IPS-11a (cell line): Measurements from ENCODE around the gene LCP1.

Experiments used
- H3K4me3 ChIP-seq: one replicate; pipeline ENCODE4 v1.5.1; 2013; ENCODE audit warnings: low read depth, low read length, control low read depth

Gene LCP1

DNA sequence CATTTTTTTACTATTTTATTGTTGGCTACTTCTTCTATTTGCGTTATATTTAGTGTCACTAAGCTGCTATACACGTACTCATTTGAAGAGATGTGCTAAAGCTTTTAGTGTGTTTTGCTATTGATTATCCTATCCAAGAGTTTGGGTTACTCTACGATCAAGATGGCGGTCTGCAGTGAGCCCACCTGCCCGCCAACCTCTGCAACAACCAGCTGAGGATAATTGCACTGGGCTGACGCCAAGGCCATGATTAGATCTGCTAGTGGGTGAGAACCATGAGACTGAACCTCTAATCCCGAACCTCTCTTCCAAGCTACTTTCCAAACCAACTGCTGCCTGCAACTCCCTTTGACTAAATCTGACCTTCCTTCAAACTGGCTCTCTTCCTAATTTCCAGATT, 78.9 kb downstream of the LCP1 start:
- H3K4me3 ChIP-seq = no peak overlapping the region

DNA sequence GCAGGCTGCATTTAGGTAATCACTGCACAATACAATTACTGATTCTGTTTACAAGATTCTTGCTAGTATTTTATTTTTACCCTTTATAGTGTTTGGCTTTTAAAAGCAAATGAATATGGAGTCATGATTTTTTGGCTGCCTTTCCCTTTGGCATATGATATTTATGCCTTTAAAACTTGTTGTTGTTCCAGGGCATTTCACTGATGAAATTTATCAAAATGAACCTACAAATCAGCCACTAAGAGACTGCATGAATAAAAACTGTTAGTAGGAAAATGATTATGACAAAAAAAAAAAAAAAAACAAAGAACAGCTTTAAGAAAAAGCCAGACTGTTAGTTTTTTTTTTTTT, 79.7 kb downstream of the LCP1 start:
- no peak overlapping the region for H3K4me3 ChIP-seq

DNA sequence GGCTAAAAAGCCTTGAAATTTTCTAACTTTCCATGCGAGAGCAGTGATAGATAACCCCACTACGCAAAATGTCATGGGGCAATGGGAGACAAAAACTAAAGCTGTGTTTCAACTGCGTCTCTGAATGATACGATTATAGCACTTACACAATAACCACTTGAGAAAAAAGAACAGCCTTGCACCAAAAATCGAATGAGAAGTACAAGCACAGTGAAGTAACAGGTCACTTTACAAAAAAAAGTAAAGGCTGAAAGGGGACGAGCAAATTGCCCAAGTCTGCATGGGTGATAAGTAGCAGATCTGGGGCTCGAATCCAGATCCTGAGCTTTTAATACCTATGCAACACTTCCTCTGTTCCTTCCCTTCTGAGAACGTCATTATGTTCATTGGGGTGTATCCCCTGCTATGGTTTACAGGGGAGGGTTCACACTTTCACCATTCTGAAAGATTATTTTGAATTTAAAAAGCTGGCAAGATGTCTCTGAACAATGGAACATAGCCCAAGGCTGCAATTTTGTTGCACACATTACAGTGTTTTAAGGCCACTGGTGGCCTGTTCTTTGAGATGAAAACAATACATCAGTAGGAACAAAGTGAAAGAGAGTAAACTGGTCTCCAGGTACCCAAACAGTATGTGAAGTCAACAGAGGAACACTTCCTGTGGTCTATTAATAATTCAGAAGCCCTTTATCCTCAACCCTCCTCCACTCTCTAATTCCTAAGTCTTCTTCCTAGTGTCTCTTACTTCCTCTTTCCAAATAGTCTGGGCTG, 80.3 kb downstream of the LCP1 start:
- H3K4me3 ChIP-seq = no peak overlapping the region

DNA sequence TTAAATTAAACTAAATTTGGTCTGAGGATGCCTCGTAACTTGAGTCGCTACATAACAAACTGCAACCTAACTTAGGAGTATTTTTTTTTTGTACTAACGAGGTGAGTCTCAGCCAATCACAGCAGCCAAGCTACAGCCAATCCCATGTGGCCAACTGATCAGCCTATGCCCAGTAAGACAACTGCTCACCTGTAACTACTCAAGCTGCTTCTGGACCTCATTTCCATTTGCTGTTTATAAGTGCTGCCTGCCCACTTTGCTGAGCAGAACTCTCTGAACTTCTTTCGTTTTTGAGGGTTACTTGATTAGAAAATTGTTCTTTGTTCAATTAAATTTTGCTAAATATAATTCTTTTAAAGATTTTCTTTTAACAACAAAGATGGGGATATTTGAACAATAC, 81.0 kb downstream of the LCP1 start:
- H3K4me3 ChIP-seq = no peak overlapping the region

DNA sequence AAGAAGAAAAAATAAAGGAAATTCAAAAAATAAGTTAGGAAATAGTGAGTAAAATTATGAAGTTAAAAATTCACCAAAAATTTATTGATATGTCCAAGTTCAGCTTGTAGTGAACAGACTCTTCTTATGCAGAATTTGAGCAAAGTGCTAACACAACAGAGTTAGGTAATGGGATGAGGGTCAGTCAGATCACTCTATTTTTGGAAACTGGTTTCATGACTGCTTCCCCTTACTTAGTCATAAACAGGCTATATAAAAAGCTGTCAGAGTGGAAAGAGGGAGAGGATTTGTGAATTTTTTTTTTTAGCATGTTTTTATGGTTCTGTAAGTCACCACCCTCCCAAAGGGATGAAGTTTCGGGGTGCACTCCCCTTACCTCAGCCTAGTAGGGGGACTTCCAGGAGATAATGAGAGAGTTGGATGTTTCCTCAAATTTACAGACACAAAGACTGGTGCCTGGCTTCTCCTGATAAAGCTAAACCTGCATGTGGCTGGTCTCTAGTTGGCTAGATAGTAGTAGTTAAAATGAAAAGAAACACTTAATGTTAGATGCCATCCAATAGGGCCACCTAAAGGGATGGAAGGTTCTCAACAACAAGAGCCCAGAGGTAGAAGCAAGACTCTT, 81.7 kb downstream of the LCP1 start:
- no peak overlapping the region for H3K4me3 ChIP-seq

DNA sequence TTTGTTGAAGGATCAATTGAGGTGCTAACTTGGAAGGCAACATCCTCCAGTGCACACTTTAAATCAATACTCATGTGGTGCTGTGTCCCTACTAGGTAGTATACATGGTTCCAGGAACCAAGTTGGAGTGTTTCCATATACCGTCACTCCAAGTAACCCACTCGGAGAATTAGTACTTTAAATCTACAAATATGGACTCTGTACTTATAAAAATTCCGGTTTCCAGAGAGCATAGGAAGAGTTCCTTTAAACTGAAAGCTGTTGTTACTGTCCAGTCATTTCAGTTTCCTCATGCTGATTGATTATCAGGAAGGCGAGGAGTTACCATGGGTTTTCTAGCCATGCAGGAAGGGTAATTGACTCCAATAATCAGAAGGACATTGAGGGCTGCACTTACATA, 84.3 kb downstream of the LCP1 start:
- no peak overlapping the region for H3K4me3 ChIP-seq

DNA sequence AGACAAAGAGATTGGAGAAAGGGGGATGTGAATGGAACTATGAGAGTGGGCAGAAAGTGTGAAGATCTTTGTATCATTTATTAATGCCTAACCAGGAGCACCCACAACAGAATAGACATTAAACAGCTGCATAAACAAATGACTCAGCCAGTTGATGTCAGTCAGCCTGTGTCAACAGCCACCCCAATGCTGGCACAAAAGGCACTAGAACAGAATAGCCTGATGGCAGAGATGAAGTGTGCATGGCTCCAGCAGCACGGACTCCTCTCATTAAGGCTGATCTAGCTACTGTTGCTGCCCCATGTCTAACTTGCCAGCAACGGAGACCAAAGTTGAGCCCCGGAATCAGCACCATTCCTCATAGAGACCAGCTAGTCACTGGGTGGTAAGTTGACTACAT, 85.0 kb downstream of the LCP1 start:
- H3K4me3 ChIP-seq = no peak overlapping the region

DNA sequence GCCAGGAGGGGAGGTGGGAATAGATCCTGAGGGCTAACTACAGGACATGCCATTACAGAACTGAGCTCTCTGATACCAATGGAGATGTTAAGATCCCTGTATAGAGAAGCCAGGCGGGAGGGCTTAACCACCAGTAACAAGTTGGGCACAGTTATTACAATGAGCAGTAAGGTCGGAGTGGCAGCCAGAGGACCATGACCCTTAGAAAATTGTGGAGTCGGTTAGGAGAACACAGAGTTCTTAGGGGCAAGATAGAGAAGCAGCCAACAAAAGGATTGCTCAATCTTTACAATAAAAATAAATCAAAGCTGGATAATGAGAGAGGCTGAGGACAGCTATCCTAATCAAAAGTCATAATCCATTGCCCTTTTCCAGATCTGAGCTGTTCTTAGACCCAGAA, 87.5 kb downstream of the LCP1 start:
- no peak overlapping the region for H3K4me3 ChIP-seq

DNA sequence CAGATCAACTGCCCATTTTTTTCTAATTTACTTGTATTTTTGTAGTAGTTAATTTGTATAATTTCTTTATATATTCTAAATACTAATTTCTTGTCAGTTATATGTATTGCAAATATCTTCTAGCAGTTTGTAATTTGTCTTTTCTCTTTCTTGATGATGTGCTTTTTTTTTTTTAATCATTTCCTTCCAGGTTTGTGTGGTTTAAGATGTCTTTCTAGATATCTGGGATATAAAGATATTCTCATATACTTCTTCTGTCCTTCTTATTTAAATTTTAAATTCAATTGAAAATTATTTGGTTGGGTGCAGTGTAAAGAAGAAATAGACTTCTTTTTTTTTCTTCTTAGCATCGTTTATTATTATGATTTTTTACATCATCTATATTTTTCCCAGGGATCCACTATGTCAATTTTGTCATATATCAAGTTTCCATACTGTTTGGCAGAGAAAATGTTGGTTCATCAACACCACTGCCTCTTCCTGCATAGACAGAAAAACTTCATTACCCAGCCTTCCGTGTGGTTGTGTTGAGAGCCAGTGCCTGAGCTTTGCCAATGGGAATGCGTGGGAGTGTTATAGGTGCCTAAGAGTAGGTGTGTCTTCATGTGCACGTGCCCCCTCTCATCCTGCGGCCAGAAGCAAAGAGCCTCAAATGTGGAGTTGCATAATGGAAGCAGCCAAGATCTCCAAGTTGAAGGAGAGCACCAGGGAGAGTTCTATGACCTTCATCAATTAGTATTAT, 93.0 kb downstream of the LCP1 start:
- no peak overlapping the region for H3K4me3 ChIP-seq

DNA sequence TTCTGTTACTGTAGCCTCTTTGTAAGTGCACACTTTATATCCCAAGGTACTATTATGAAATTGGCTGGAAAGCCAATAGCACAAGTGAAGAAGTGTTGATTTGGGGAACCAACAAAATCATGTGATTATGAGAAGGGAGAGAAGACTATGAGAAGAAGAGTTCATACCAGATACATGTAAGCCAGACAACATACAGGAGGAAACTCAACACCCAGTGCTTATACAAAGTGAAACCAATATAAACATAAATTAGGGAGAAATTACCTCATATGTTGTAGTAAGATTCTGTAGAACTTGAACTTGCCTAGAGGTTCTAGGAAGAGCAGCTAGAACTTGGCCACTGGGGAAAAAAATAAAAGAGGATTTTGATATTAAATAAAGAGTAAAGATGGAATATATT, 94.5 kb downstream of the LCP1 start:
- H3K4me3 ChIP-seq = no peak overlapping the region

DNA sequence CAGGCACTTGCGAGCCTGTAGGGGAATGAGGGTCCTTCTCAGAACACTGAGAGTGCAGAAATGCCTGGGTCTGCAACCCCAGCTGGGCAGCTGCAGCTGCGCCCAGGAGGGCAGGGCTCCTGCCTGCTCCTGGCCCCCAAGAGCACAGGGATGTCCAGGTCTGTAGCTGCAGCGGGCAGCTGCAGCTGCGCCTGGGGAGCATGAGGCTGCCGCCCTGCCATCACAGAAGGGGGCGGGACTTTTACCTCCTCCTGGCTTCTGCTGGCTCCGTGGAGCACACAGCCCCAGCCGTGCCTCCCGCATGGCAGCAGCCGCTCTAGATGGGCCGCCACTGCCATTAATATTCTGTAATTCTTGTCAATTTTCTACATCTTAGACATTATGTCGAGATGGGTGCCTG, 95.0 kb downstream of the LCP1 start:
- no peak overlapping the region for H3K4me3 ChIP-seq

DNA sequence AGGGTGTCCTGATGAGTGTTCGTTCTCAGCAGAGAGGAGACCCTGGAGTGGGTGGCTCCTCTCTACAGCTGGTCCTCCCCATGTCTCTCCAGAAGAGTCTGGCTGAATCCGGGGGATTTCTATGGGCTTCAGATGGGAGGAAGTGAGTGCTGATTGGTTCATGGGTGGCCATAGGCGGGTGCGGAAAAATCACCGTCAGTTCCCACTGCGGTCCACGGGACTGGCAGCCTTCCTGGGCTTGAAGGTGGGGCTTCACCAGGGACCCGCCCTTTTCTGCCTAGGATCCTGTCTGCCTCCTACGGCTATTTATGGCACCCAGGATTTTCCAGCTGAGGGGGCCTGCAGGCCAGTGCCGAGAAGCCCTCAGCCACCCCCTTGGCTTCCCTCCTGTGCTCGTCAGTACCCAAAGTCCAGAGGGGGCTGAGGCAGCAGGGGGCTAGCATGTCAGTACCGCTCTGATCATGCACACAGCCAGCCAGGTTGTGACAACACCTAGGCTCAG, 95.5 kb downstream of the LCP1 start:
- no peak overlapping the region for H3K4me3 ChIP-seq

DNA sequence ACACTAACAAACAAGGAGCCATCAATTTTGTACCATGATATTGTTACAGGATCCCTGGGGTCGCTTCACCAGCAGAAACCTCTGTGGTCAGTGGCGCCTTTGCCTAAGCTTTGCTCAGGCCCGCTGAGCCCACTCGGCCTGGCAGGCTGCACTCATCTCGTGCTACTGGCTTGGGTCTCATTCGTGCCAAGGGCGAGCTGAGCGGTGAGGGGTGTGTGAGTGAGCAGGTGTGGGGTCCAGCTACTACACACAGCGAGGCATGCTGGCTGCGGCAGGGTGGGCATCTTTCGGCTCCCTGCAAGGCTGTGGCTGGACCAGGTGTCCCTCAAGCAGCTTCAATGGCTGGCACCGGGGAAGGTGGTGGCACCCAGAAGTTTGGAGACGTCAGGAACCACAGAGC, 96.2 kb downstream of the LCP1 start:
- no peak overlapping the region for H3K4me3 ChIP-seq

DNA sequence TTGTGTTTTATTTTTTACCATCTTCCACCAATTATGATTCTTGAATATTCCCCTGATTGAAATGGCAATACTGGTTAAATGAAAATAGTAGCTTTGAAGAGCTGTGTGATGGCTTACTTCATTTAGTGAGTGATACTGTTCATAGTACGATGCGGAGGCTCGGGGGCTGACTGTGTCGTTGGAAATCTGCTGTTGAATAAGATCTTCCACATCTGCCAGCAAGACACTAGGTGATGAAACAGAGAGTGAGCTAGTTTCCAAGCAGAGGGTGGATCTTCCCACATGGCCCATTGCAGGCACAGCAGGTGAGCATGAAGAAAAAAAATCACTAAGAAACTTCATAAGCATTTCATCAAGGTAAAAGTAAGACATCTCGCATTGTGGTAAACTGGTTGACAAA, 99.7 kb downstream of the LCP1 start:
- H3K4me3 ChIP-seq = no peak overlapping the region

DNA sequence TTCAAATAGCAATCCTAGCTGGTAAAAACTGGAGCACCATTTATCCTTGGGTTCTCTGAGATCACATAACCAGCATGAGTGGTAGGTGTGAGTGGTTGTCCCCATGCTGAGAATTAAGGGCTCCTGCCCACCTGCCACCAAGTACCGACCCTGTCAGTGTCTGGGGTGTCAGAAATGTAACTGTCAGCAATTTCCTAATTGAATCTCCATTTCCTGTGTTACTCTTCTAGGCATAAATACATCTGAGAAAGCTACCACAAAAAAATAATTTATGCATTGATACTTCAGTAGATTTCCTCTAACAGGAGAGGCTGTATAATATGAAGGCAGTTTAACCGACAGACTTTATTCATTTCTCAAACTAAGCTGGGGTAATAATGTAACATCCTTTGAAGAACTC, 102.2 kb downstream of the LCP1 start:
- H3K4me3 ChIP-seq = no peak overlapping the region

DNA sequence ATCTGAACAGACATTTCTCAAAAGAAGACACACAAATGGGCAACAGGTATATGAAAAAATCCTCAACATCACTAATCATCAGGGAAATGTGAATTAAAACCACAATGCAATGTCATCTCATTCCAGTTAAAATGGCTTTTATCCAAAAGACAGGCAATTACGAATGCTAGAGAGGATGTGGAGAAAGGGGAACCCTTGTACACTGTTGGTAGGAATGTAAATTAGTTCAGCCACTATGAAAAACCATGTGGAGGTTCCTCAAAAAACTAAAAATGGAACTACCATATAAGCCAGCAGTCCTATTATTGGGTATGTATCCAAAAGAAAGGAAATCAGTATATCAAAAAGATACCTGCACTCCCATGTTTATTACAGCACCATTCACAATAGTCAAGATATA, 104.7 kb downstream of the LCP1 start:
- no peak overlapping the region for H3K4me3 ChIP-seq

DNA sequence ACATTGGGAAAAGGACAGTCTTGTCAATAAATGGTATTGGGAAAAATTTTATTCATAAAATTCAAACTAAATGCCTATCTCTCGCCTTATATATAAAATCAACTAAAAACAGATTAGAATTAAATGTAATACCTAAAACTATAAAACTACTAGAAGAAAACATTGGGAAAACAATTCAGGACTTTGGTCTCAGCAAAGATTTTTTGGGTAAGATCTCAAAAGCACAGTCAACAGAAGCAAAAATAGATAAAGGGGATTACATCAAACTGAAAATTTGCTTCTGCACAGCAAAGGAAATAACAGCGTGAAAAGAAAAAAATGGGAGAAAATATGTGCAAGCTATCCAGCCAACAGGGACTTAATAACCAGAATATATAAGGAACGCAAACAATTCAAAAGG, 105.2 kb downstream of the LCP1 start:
- H3K4me3 ChIP-seq = no peak overlapping the region
